GM12878 (cell line): ENCODE measurements around the gene TMEM109. TPM values are rescaled to one million over a fixed set of nuclear protein-coding genes. Genes with fewer than 3 reads are reported as not detected.

Source experiments
- ATAC-seq: fragments of 200-7000 bp; cut with Tn5 transposase; 3 replicates; pipeline ENCODE4 v1.9.1; 2020; ENCODE audit warnings: mild to moderate bottlenecking, moderate library complexity
- BruUV-seq: library from RNA; stranded (reverse); fragments of 400-500 nt; replicated peaks from 2 replicates; lab custom pipeline; 2021; lab: Mats Ljungman, UMichigan
- CTCF ChIA-PET: fragments of 300-600 bp; sonication (Branson Sonifier 250); formaldehyde crosslinking; extraction: SDS; loops from one replicate; lab custom pipeline; 2021; ENCODE audit warnings: inconsistent platforms; lab: Yijun Ruan, JAX
- POLR2A ChIA-PET: fragments of 350-600 bp; formaldehyde crosslinking; extraction: SDS; loops from one replicate; lab custom pipeline; 2021; ENCODE audit warnings: inconsistent platforms; lab: Charles Lee
- RAD21 ChIA-PET: fragments of 300-600 bp; sonication (Branson Sonifier 250); formaldehyde crosslinking; loops from one replicate; lab custom pipeline; 2023; ENCODE audit warnings: antibody characterized with exemption; ENCODE audit not compliant: unreplicated experiment; lab: Charles Lee
- SMC1A ChIA-PET: fragments of 300-600 bp; sonication (Branson Sonifier 250); formaldehyde crosslinking; loops from one replicate; lab custom pipeline; 2023; ENCODE audit not compliant: unreplicated experiment, uncharacterized antibody; lab: Charles Lee
- DNase-seq: peaks from one replicate; pipeline ENCODE4 v3.0.0-alpha.2; 2011; ENCODE audit warnings: low read depth, low spot score
- FAIRE-seq: peaks from 3 replicates; lab custom pipeline; 2011; peaks lifted over from hg19 to GRCh38; lab: Jason Lieb, UNC
- H2AFZ ChIP-seq: 2 replicates; pipeline ENCODE4 v1.6.0; 2011; ENCODE audit warnings: low read depth, low read length, control low read depth; ENCODE audit not compliant: control insufficient read depth
- H3K27ac ChIP-seq: 2 replicates; pipeline ENCODE4 v1.5.1; 2011; ENCODE audit warnings: control low read depth; ENCODE audit not compliant: control insufficient read depth, insufficient read depth
- H3K27me3 ChIP-seq, 2 experiments: replicated peaks in 1 of 2; 2 replicates each; pipeline versions ENCODE4 v1.6.0 to v1.6.1; 2011; ENCODE audit warnings: low read length in 1 of 2; ENCODE audit not compliant: control insufficient read depth in 2 of 2, insufficient read depth in 2 of 2
- H3K36me3 ChIP-seq, 2 experiments: 2 replicates each; pipeline ENCODE4 v1.5.1; 2011; ENCODE audit warnings: low read length in 1 of 2; ENCODE audit not compliant: control insufficient read depth in 2 of 2, insufficient read depth in 2 of 2
- H3K4me1 ChIP-seq: 2 replicates; pipeline ENCODE4 v1.6.1; 2011; ENCODE audit warnings: mild to moderate bottlenecking, low read length, moderate library complexity, mixed read lengths; ENCODE audit not compliant: control insufficient read depth, insufficient read depth
- H3K4me2 ChIP-seq: 2 replicates; pipeline ENCODE4 v1.6.0; 2011; ENCODE audit warnings: control low read depth; ENCODE audit not compliant: control insufficient read depth, insufficient read depth
- H3K4me3 ChIP-seq: fragments of 200-600 bp; sonication (generic); 2 replicates; pipeline ENCODE4 v1.5.1; 2016
- H3K79me2 ChIP-seq: 2 replicates; pipeline ENCODE4 v1.6.0; 2011; ENCODE audit warnings: low read length; ENCODE audit not compliant: control insufficient read depth, insufficient read depth
- H3K9ac ChIP-seq: 2 replicates; pipeline ENCODE4 v1.8.0; 2011; ENCODE audit warnings: low read length, control low read depth, mixed read lengths; ENCODE audit not compliant: control insufficient read depth, insufficient read depth
- H3K9me3 ChIP-seq: replicated peaks from 3 replicates; pipeline ENCODE4 v1.5.1; 2011; ENCODE audit warnings: mild to moderate bottlenecking, low read length; ENCODE audit not compliant: control insufficient read depth, insufficient read depth
- H4K20me1 ChIP-seq: 2 replicates; pipeline ENCODE4 v1.6.0; 2011; ENCODE audit not compliant: control insufficient read depth, insufficient read depth
- GABPA ChIP-seq: IDR thresholded peaks from 2 replicates; pipeline ENCODE4 v1.6.1; 2014; ENCODE audit warnings: antibody characterized with exemption, low read depth, mild to moderate bottlenecking, inconsistent platforms
- HDGF ChIP-seq: fragments of 450-650 bp; IDR thresholded peaks from 2 replicates; pipeline ENCODE4 v1.6.1; 2016; ENCODE audit warnings: antibody characterized with exemption
- NFIC ChIP-seq: IDR thresholded peaks from 2 replicates; pipeline ENCODE4 v1.6.1; 2012; ENCODE audit warnings: low read depth, mild to moderate bottlenecking, inconsistent platforms, low read length, moderate library complexity
- SPI1 ChIP-seq: IDR thresholded peaks from 2 replicates; pipeline ENCODE4 v1.6.1; 2011; ENCODE audit warnings: low read depth, mild to moderate bottlenecking, low read length, moderate library complexity, borderline replicate concordance; ENCODE audit not compliant: insufficient read depth
- USF2 ChIP-seq: IDR thresholded peaks from 2 replicates; pipeline ENCODE4 v1.6.1; 2011; ENCODE audit warnings: low read depth, low read length, improper control_type of control experiment, borderline replicate concordance
- WRNIP1 ChIP-seq: IDR thresholded peaks from 2 replicates; pipeline ENCODE4 v1.6.1; 2011; ENCODE audit warnings: low read depth, low read length, improper control_type of control experiment, borderline replicate concordance
- WGBS: methylation state at CpG from one replicate; pipeline ENCODE4 v1.1.6; 2016; ENCODE audit warnings: low lambda C conversion rate; ENCODE audit not compliant: insufficient replicate concordance, insufficient coverage; ENCODE audit errors: missing lambda C conversion rate; 5-methylcytosine and 5-hydroxymethylcytosine counted together
- in situ Hi-C: fragments of 300-500 bp; cut with MboI; formaldehyde crosslinking; loops from 9 replicates; pipeline ENCODE4 v1.14.3; 2018; ENCODE audit warnings: mixed read lengths
- intact Hi-C: fragments of 100-400 bp; cut with micrococcal nuclease; formaldehyde crosslinking; loops from one replicate; pipeline ENCODE4 v1.14.2; 2022; ENCODE audit not compliant: unreplicated experiment
- polyA plus RNA-seq, 11 experiments: library from polyadenylated mRNA; depleted of rRNA in 4 of 11; unstranded in 6 of 11; stranded (reverse) in 5 of 11; fragments of >200 nt; fragmentation: Nextera tagmentation in 4 of 11; fragmentation: Illumina TruSeq in 1 of 11; extraction: Ambion mirVana in 4 of 11; extraction: Trizol in 1 of 11; gene quantifications; 1 replicate in 1 of 11; 2 replicates in 10 of 11; pipeline versions ENCODE4 v1.2.1 to v1.2.3, GENCODE V29; 2011 to 2016; ENCODE audit warnings: inconsistent platforms in 2 of 11, missing spikeins in 2 of 11, low read depth in 1 of 11
- total RNA-seq, 4 experiments: library from RNA; depleted of rRNA in 3 of 4; stranded (reverse); fragments of >200 nt in 3 of 4; fragmentation: Illumina TruSeq in 1 of 4; extraction: Trizol in 1 of 4; gene quantifications; 2 replicates each; pipeline versions ENCODE4 v1.2.1 to v1.2.3, GENCODE V29; 2013 to 2021

The TMEM109 gene
- total and polyA plus RNA-seq, 10 of the 15 experiments (the other 5 are each of a cell fraction or from before 2014, with no cell fraction given), result 21.9 to 199 (median 85.2) TPM

- Histone ChIP-seq H3K9me3 (no peaks in the 10 kb centered on the region), H3K9ac (no peak overlapping the region), H3K4me3 (no peak overlapping the region), H3K27me3 (no peaks in the 10 kb centered on the region), H2AFZ (no peak overlapping the region), H3K4me2 (no peak overlapping the region), H3K27ac (no peak overlapping the region), H3K36me3 (peaks cover 29 to 35% of the 10 kb centered on the region in 2 experiments), H3K4me1 (peaks cover 20% of the 10 kb centered on the region), H4K20me1 (no peaks in the 10 kb centered on the region; the same call in 1 of the 2 replicates), H3K79me2 (peaks cover 21% of the 10 kb centered on the region)
- FAIRE-seq (no peak), DNase-seq (no peak), ATAC-seq (no peak)
- intact Hi-C loops (no loop called here), in situ Hi-C loops (no loop called here)
- TF ChIP-seq SPI1 (peak; percentile 24; the same call in 1 of the 2 replicates), HDGF (no peak), GABPA (no peak)
- POLR2A ChIA-PET, result interaction anchor here (0.6 to 2.0 kb wide), 6 partner anchors 9 to 100 kb away, joined by 3 to 7 read pairs (median 4); no protein-coding TSS in a partner anchor
- no TSS peak for BruUV-seq
- 30% methylated on average over 6 of the region's 6 CpGs for WGBS
- RAD21 ChIA-PET, result no interaction called here
- SMC1A ChIA-PET, result interaction anchor here (1.2 kb wide), 1 partner anchor 25 kb away, joined by 4 read pairs; no protein-coding TSS in a partner anchor
- CTCF ChIA-PET, result interaction anchor here (0.8 to 2.3 kb wide), 4 partner anchors 26 to 110 kb away, joined by 3 to 12 read pairs (median 8); partner anchors contain the start of gene TMEM109
Observed at GRCh38 chr11:60941371-60942119, 27.6 kb downstream of the TMEM109 start.

- Histone ChIP-seq H3K36me3 (peaks cover 29 to 33% of the 10 kb centered on the region in 2 experiments), H3K4me1 (peaks cover 20% of the 10 kb centered on the region), H3K9ac (no peak overlapping the region), H3K9me3 (no peaks in the 10 kb centered on the region), H3K4me2 (no peak overlapping the region), H3K27ac (no peak overlapping the region), H4K20me1 (no peaks in the 10 kb centered on the region; the same call in 1 of the 2 replicates), H3K4me3 (no peak overlapping the region), H3K27me3 (no peaks in the 10 kb centered on the region), H2AFZ (no peak overlapping the region), H3K79me2 (peaks cover 25% of the 10 kb centered on the region)
- CTCF ChIA-PET, result interaction anchor here (0.8 kb wide), 1 partner anchor 29 kb away, joined by 3 read pairs; the partner anchor contains the start of gene TMEM109
- no peak for FAIRE-seq
- 77% methylated on average over 4 of the region's 4 CpGs for WGBS
- TF ChIP-seq WRNIP1 (no peak), NFIC (no peak), USF2 (no peak)
- in situ Hi-C loops (no loop called here), intact Hi-C loops (no loop called here)
- BruUV-seq, result no TSS peak
- POLR2A ChIA-PET, result interaction anchor here (1.0 to 2.0 kb wide), 3 partner anchors 9 to 25 kb away, joined by 4 to 6 read pairs (median 4); no protein-coding TSS in a partner anchor
- SMC1A ChIA-PET, result no interaction called here
- RAD21 ChIA-PET, result no interaction called here
- ATAC-seq, result no peak
- no peak for DNase-seq
Observed at GRCh38 chr11:60942219-60942618, 28.3 kb downstream of the TMEM109 start.
